Measurements from ENCODE around the gene NR4A1.

The NR4A1 gene

GRCh38 chr12:52033446-52034140, 17.6 kb upstream of the NR4A1 start:
- TF ChIP-seq FOXP2 (optimal IDR thresholded peaks at IDR 0.05; ENCODE audit: control extremely low read depth, extremely low read length, insufficient read depth), result no peak
- TF ChIP-seq EZH2 (IDR thresholded peaks at IDR 0.05), result no peak
- no peak for TF ChIP-seq POLR2AphosphoS5 (IDR thresholded peaks at IDR 0.05; ENCODE audit: borderline replicate concordance, low read depth, low read length)
- Histone ChIP-seq H3K9me3 (ENCODE audit: low read depth, low read length) (no peaks in the 10 kb centered on the region), H3K36me3 (ENCODE audit: insufficient read depth, low read length) (no peaks in the 10 kb centered on the region), H3K27ac (peak overlapping the region; percentile 58; the same call in 1 of the 2 replicates), H3K9ac (ENCODE audit: insufficient read length) (peak overlapping the region; percentile 64), H3K4me3 (peak overlapping the region; percentile 71)
- DNase-seq (ENCODE audit: low read depth, low spot score), result no peak

GRCh38 chr12:52035190-52035589, 16.1 kb upstream of the NR4A1 start:
- no peaks in the 10 kb centered on the region for H3K36me3 ChIP-seq (ENCODE audit: insufficient read depth, low read length)
- no peaks in the 10 kb centered on the region for H3K9me3 ChIP-seq (ENCODE audit: low read depth, low read length)
- no peak overlapping the region for H3K4me3 ChIP-seq
- no peak for TF ChIP-seq POLR2AphosphoS5 (IDR thresholded peaks at IDR 0.05; ENCODE audit: borderline replicate concordance, low read depth, low read length)
- TF ChIP-seq EZH2 (IDR thresholded peaks at IDR 0.05), result no peak
- no peak for TF ChIP-seq FOXP2 (optimal IDR thresholded peaks at IDR 0.05; ENCODE audit: control extremely low read depth, extremely low read length, insufficient read depth)
- DNase-seq (ENCODE audit: low read depth, low spot score), result no peak
- H3K27ac ChIP-seq, result peak overlapping the region; percentile 59; the same call in 1 of the 2 replicates
- H3K9ac ChIP-seq (ENCODE audit: insufficient read length), result no peak overlapping the region

GRCh38 chr12:52035926-52036325, 15.3 kb upstream of the NR4A1 start:
- H3K36me3 ChIP-seq (ENCODE audit: insufficient read depth, low read length), result no peaks in the 10 kb centered on the region
- H3K27ac ChIP-seq, result peak overlapping the region; percentile 60; the same call in 1 of the 2 replicates
- H3K9me3 ChIP-seq (ENCODE audit: low read depth, low read length), result no peaks in the 10 kb centered on the region
- no peak overlapping the region for H3K9ac ChIP-seq (ENCODE audit: insufficient read length)
- H3K4me3 ChIP-seq, result no peak overlapping the region
- TF ChIP-seq FOXP2 (optimal IDR thresholded peaks at IDR 0.05; ENCODE audit: control extremely low read depth, extremely low read length, insufficient read depth) (no peak), POLR2AphosphoS5 (IDR thresholded peaks at IDR 0.05; ENCODE audit: borderline replicate concordance, low read depth, low read length) (no peak), EZH2 (IDR thresholded peaks at IDR 0.05) (no peak)
- no peak for DNase-seq (ENCODE audit: low read depth, low spot score)

GRCh38 chr12:52036587-52037171, 14.6 kb upstream of the NR4A1 start:
- Histone ChIP-seq H3K36me3 (ENCODE audit: insufficient read depth, low read length) (no peaks in the 10 kb centered on the region), H3K4me3 (peak overlapping the region; percentile 71), H3K27ac (peak overlapping the region; percentile 60; the same call in 1 of the 2 replicates), H3K9ac (ENCODE audit: insufficient read length) (peak overlapping the region; percentile 41), H3K9me3 (ENCODE audit: low read depth, low read length) (no peaks in the 10 kb centered on the region)
- TF ChIP-seq FOXP2 (optimal IDR thresholded peaks at IDR 0.05; ENCODE audit: control extremely low read depth, extremely low read length, insufficient read depth) (no peak), POLR2AphosphoS5 (IDR thresholded peaks at IDR 0.05; ENCODE audit: borderline replicate concordance, low read depth, low read length) (0 out of 2 replicates have a peak, but pooled peaks have one; percentile 30), EZH2 (IDR thresholded peaks at IDR 0.05) (no peak)
- no peak for DNase-seq (ENCODE audit: low read depth, low spot score)

- Histone ChIP-seq H3K9ac (ENCODE audit: insufficient read length) (peak overlapping the region; percentile 90), H3K36me3 (ENCODE audit: insufficient read depth, low read length) (no peaks in the 10 kb centered on the region; the same call in 1 of the 2 replicates), H3K9me3 (ENCODE audit: low read depth, low read length) (no peaks in the 10 kb centered on the region), H3K27ac (peak overlapping the region; percentile 22; the same call in 1 of the 2 replicates), H3K4me3 (peak overlapping the region; percentile 93)
- no peak for DNase-seq (ENCODE audit: low read depth, low spot score)
- TF ChIP-seq POLR2AphosphoS5 (IDR thresholded peaks at IDR 0.05; ENCODE audit: borderline replicate concordance, low read depth, low read length) (no peak), EZH2 (IDR thresholded peaks at IDR 0.05) (no peak), FOXP2 (optimal IDR thresholded peaks at IDR 0.05; ENCODE audit: control extremely low read depth, extremely low read length, insufficient read depth) (no peak)
Observed at GRCh38 chr12:52037248-52037861, 13.9 kb upstream of the NR4A1 start.

GRCh38 chr12:52038447-52038846, 12.8 kb upstream of the NR4A1 start:
- no peak overlapping the region for H3K27ac ChIP-seq
- DNase-seq (ENCODE audit: low read depth, low spot score), result no peak
- peak overlapping the region; percentile 93 for H3K4me3 ChIP-seq
- H3K36me3 ChIP-seq (ENCODE audit: insufficient read depth, low read length), result no peaks in the 10 kb centered on the region; the same call in 1 of the 2 replicates
- peak overlapping the region; percentile 29 for H3K9ac ChIP-seq (ENCODE audit: insufficient read length)
- no peaks in the 10 kb centered on the region for H3K9me3 ChIP-seq (ENCODE audit: low read depth, low read length)
- TF ChIP-seq POLR2AphosphoS5 (IDR thresholded peaks at IDR 0.05; ENCODE audit: borderline replicate concordance, low read depth, low read length), result no peak
- TF ChIP-seq FOXP2 (optimal IDR thresholded peaks at IDR 0.05; ENCODE audit: control extremely low read depth, extremely low read length, insufficient read depth), result no peak
- TF ChIP-seq EZH2 (IDR thresholded peaks at IDR 0.05), result no peak

GRCh38 chr12:52041035-52041434, 10.2 kb upstream of the NR4A1 start:
- DNase-seq (ENCODE audit: low read depth, low spot score), result no peak
- Histone ChIP-seq H3K27ac (no peak overlapping the region), H3K9ac (ENCODE audit: insufficient read length) (no peak overlapping the region), H3K36me3 (ENCODE audit: insufficient read depth, low read length) (no peaks in the 10 kb centered on the region; the same call in 1 of the 2 replicates), H3K9me3 (ENCODE audit: low read depth, low read length) (no peaks in the 10 kb centered on the region), H3K4me3 (no peak overlapping the region)
- TF ChIP-seq EZH2 (IDR thresholded peaks at IDR 0.05) (no peak), FOXP2 (optimal IDR thresholded peaks at IDR 0.05; ENCODE audit: control extremely low read depth, extremely low read length, insufficient read depth) (no peak), POLR2AphosphoS5 (IDR thresholded peaks at IDR 0.05; ENCODE audit: borderline replicate concordance, low read depth, low read length) (no peak)

GRCh38 chr12:52041695-52042123, 9.5 kb upstream of the NR4A1 start:
- no peaks in the 10 kb centered on the region for H3K9me3 ChIP-seq (ENCODE audit: low read depth, low read length)
- no peak for TF ChIP-seq EZH2 (IDR thresholded peaks at IDR 0.05)
- no peak for TF ChIP-seq POLR2AphosphoS5 (IDR thresholded peaks at IDR 0.05; ENCODE audit: borderline replicate concordance, low read depth, low read length)
- TF ChIP-seq FOXP2 (optimal IDR thresholded peaks at IDR 0.05; ENCODE audit: control extremely low read depth, extremely low read length, insufficient read depth), result no peak
- no peak overlapping the region for H3K4me3 ChIP-seq
- no peaks in the 10 kb centered on the region; the same call in 1 of the 2 replicates for H3K36me3 ChIP-seq (ENCODE audit: insufficient read depth, low read length)
- H3K9ac ChIP-seq (ENCODE audit: insufficient read length), result no peak overlapping the region
- DNase-seq (ENCODE audit: low read depth, low spot score), result no peak
- H3K27ac ChIP-seq, result no peak overlapping the region
